HepG2 (cell line): ENCODE results near the gene TRAPPC5. TPM values are rescaled to one million over a fixed set of nuclear protein-coding genes. Genes with fewer than 3 reads are reported as not detected.

ENCODE experiments used
- ATAC-seq: fragments of 200-7000 bp; cut with Tn5 transposase; 3 replicates; pipeline ENCODE4 v1.9.1; 2020; ENCODE audit warnings: mild to moderate bottlenecking, moderate library complexity
- BruUV-seq: library from RNA; stranded (reverse); fragments of 400-500 nt; replicated peaks from 2 replicates; lab custom pipeline; 2021; lab: Mats Ljungman, UMichigan
- CTCF ChIA-PET: fragments of 300-600 bp; formaldehyde crosslinking; extraction: SDS; loops from one replicate; lab custom pipeline; 2021; ENCODE audit warnings: low total read pairs, inconsistent platforms, low intra/inter-chr PET ratio; lab: Yijun Ruan, JAX
- POLR2A ChIA-PET: fragments of 350-600 bp; sonication (Branson Sonifier 250); formaldehyde crosslinking; loops from one replicate; lab custom pipeline; 2020; ENCODE audit warnings: antibody characterized with exemption, inconsistent platforms; lab: Yijun Ruan, JAX
- DNase-seq: peaks from one replicate; pipeline ENCODE4 v3.0.0-alpha.2; 2015; ENCODE audit warnings: low spot score
- FAIRE-seq: peaks from 3 replicates; lab custom pipeline; 2011; peaks lifted over from hg19 to GRCh38; lab: Jason Lieb, UNC
- H2AFZ ChIP-seq: one replicate; pipeline ENCODE4 v1.6.1; 2011; ENCODE audit warnings: low read length, inconsistent platforms
- H3K27ac ChIP-seq: fragments of 300-600 bp; 3 replicates; pipeline ENCODE4 v1.8.0; 2011; ENCODE audit warnings: mixed run types, mild to moderate bottlenecking, mixed read lengths, low read length, inconsistent platforms; ENCODE audit not compliant: insufficient read depth; ENCODE audit errors: extremely low read length
- H3K27me3 ChIP-seq, 2 experiments: fragments of 200-600 bp in 1 of 2; 2 replicates in 1 of 2; 3 replicates in 1 of 2; pipeline versions ENCODE4 v1.6.0 to v1.8.0; 2011; ENCODE audit warnings: low read length in 2 of 2, mild to moderate bottlenecking in 2 of 2, moderate library complexity in 2 of 2, inconsistent platforms in 1 of 2; ENCODE audit not compliant: insufficient read depth in 2 of 2, control insufficient read depth in 1 of 2
- H3K36me3 ChIP-seq, 2 experiments: fragments of 200-600 bp in 1 of 2; replicated peaks in 1 of 2; 2 replicates in 1 of 2; 3 replicates in 1 of 2; pipeline versions ENCODE4 v1.5.1 to v1.8.0; 2011; ENCODE audit warnings: low read length in 2 of 2, inconsistent platforms in 1 of 2; ENCODE audit not compliant: insufficient read depth in 2 of 2, control insufficient read depth in 1 of 2
- H3K4me1 ChIP-seq: 2 replicates; pipeline ENCODE4 v1.5.1; 2012; ENCODE audit warnings: low read length, inconsistent platforms; ENCODE audit not compliant: insufficient read depth
- H3K4me2 ChIP-seq: 2 replicates; pipeline ENCODE4 v1.6.0; 2011; ENCODE audit warnings: low read depth, low read length, inconsistent platforms
- H3K4me3 ChIP-seq, 3 experiments: fragments of 200-600 bp in 1 of 3; sonication (generic), shearing (Covaris generic) in 1 of 3; replicated peaks in 1 of 3; 2 replicates each; pipeline ENCODE4 v1.5.1; 2011 to 2016; ENCODE audit warnings: low read length in 3 of 3, inconsistent platforms in 2 of 3, low read depth in 2 of 3, mild to moderate bottlenecking in 2 of 3, control low read depth in 1 of 3, mixed read lengths in 1 of 3; ENCODE audit not compliant: insufficient read depth in 1 of 3
- H3K79me2 ChIP-seq: one replicate; pipeline ENCODE4 v1.6.1; 2011; ENCODE audit warnings: low read length, inconsistent platforms; ENCODE audit not compliant: insufficient read depth
- H3K9ac ChIP-seq: 2 replicates; pipeline ENCODE4 v1.6.0; 2011; ENCODE audit warnings: mild to moderate bottlenecking, low read depth, low read length, inconsistent platforms; ENCODE audit not compliant: insufficient read depth
- H3K9me3 ChIP-seq: 2 replicates; pipeline ENCODE4 v1.5.1; 2012; ENCODE audit warnings: mild to moderate bottlenecking, low read length
- H4K20me1 ChIP-seq: 2 replicates; pipeline ENCODE4 v1.6.0; 2011; ENCODE audit warnings: inconsistent platforms, mild to moderate bottlenecking, low read length, moderate library complexity; ENCODE audit not compliant: insufficient read depth
- AGO2 ChIP-seq: fragments of 200-400 bp; formaldehyde crosslinking; optimal IDR thresholded peaks from 2 replicates; pipeline ENCODE3; 2017; ENCODE audit warnings: mild to moderate bottlenecking, low read depth, low read length, moderate library complexity
- GPN1 ChIP-seq: sonication (generic); formaldehyde crosslinking; IDR thresholded peaks from 2 replicates; pipeline ENCODE4 v1.5.1; 2020; ENCODE audit warnings: missing genetic modification reagents, borderline replicate concordance
- SCMH1 ChIP-seq: sonication (generic); formaldehyde crosslinking; IDR thresholded peaks from 2 replicates; pipeline ENCODE4 v1.9.0; 2021; ENCODE audit warnings: missing genetic modification reagents, mild to moderate bottlenecking, borderline replicate concordance
- SP5 ChIP-seq: IDR thresholded peaks from 2 replicates; pipeline ENCODE4 v1.6.1; 2016; ENCODE audit warnings: low read depth, borderline replicate concordance
- ZNF33A ChIP-seq: sonication (generic); formaldehyde crosslinking; IDR thresholded peaks from 2 replicates; pipeline ENCODE4 v1.5.1; 2020; ENCODE audit warnings: missing genetic modification reagents, mild to moderate bottlenecking, moderate library complexity, borderline replicate concordance
- WGBS: methylation state at CpG from one replicate; pipeline ENCODE4 v1.1.6; 2017; ENCODE audit warnings: low lambda C conversion rate; 5-methylcytosine and 5-hydroxymethylcytosine counted together
- in situ Hi-C: cut with HindIII; loops from 2 replicates; pipeline ENCODE4 v1.10.0; 2017; ENCODE audit warnings: low pct_unique_long_range_greater_than_20kb; ENCODE audit not compliant: extremely low pct_ligation_motif_present
- intact Hi-C: fragments of 100-400 bp; cut with micrococcal nuclease; formaldehyde crosslinking; loops from one replicate; pipeline ENCODE4 v1.10.0; 2022; ENCODE audit not compliant: unreplicated experiment
- polyA plus RNA-seq, 8 experiments: library from polyadenylated mRNA; depleted of rRNA in 3 of 8; stranded (reverse) in 7 of 8; unstranded in 1 of 8; fragments of >200 nt; fragmentation: Illumina TruSeq in 4 of 8; extraction: Trizol in 4 of 8; gene quantifications; 2 replicates each; pipeline versions ENCODE4 v1.2.1 to v1.2.3, GENCODE V29; 2011 to 2016; ENCODE audit warnings: low read depth in 4 of 8, missing spikeins in 1 of 8, mixed read lengths in 1 of 8; ENCODE audit not compliant: insufficient read depth in 1 of 8
- total RNA-seq, 5 experiments: library from RNA; depleted of rRNA; stranded (reverse); fragments of >200 nt; fragmentation: Illumina TruSeq; extraction: Trizol; gene quantifications; 2 replicates each; pipeline ENCODE4 v1.2.3, GENCODE V29; 2016; ENCODE audit warnings: low read depth in 1 of 5

TRAPPC5 gene
- total and polyA plus RNA-seq, 2 of the 13 experiments (the other 11 are each of a cell fraction or from before 2014, with no cell fraction given) = 38.5 to 78.7 TPM

DNA sequence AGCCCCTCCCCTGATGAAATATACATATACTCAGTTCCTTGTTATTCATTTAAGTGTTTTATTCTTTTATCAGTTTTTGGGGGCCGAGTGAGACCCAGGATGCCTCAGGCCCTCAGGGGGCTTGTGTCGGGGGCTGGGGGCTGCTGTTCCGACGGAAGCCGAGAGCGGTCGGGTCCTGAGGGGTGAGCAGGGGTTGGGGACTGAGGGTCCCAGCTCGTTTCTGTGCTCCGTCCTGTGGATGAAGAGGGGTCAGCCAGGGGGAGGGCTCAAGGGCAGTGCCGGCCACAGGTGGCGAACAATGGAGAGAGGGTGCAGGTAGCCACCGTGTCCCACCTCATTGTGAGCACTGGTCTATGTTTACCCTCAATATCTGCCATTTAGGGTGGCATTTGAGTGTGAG is 49.1 kb upstream of the TRAPPC5 start:
- no peak overlapping the region for H3K27ac ChIP-seq
- FAIRE-seq (no peak), DNase-seq (no peak)
- in situ Hi-C loops = no loop called here
- H3K4me2 ChIP-seq = no peak overlapping the region
- ChIA-PET POLR2A (no interaction called here), CTCF (no interaction called here)
- H3K27me3 ChIP-seq = no peaks in the 10 kb centered on the region; a peak in 1 of 5 replicates
- BruUV-seq = no TSS peak
- H3K4me3 ChIP-seq = no peak overlapping the region
- H3K79me2 ChIP-seq = peaks cover 38% of the 10 kb centered on the region
- no peak overlapping the region for H2AFZ ChIP-seq
- H3K36me3 ChIP-seq = peaks cover 4 to 7% of the 10 kb centered on the region in 2 experiments; a peak in 4 of 5 replicates
- 95% methylated on average over 12 of the region's 12 CpGs for WGBS
- TF ChIP-seq SP5 (CRISPR knock-in tag) (no peak), ZNF33A (no peak), SCMH1 (CRISPR knock-in tag) (no peak)
- TF ChIP-seq, all 625 proteins: peak for 0
- H3K9ac ChIP-seq = no peak overlapping the region
- intact Hi-C loops = no loop called here
- H3K4me1 ChIP-seq = peaks cover 35% of the 10 kb centered on the region
- H3K9me3 ChIP-seq = no peaks in the 10 kb centered on the region
- no peaks in the 10 kb centered on the region for H4K20me1 ChIP-seq
- no peak for ATAC-seq

GRCh38 chr19:7632340-7633203 is 48.1 kb upstream of the TRAPPC5 start:
- DNase-seq (no peak), ATAC-seq (no peak), FAIRE-seq (no peak)
- no peak overlapping the region for H3K4me3 ChIP-seq
- TF ChIP-seq GPN1 (no peak), AGO2 (peak; percentile 23)
- H3K79me2 ChIP-seq = peaks cover 33% of the 10 kb centered on the region
- no peak overlapping the region for H3K4me2 ChIP-seq
- ChIA-PET CTCF (no interaction called here), POLR2A (interaction anchor here (1.2 to 1.5 kb wide), 2 partner anchors 9 to 14 kb away, joined by 3 to 4 read pairs; no protein-coding TSS in a partner anchor)
- H3K4me1 ChIP-seq = peaks cover 36% of the 10 kb centered on the region
- H3K36me3 ChIP-seq = peaks cover 0 to 1% of the 10 kb centered on the region in 2 experiments; a peak in 1 of 5 replicates
- H3K9ac ChIP-seq = no peak overlapping the region
- 94% methylated on average over 12 of the region's 40 CpGs for WGBS
- in situ Hi-C loops = no loop called here
- no peak overlapping the region for H3K27ac ChIP-seq
- no TSS peak for BruUV-seq
- H2AFZ ChIP-seq = no peak overlapping the region
- intact Hi-C loops = no loop called here
- H4K20me1 ChIP-seq = no peaks in the 10 kb centered on the region
- H3K27me3 ChIP-seq = no peaks in the 10 kb centered on the region; a peak in 1 of 5 replicates
- H3K9me3 ChIP-seq = no peaks in the 10 kb centered on the region
